AG04450 (cell line): ENCODE results near the gene CCDC152. TPM values are rescaled to one million over a fixed set of nuclear protein-coding genes. Genes with fewer than 3 reads are reported as not detected.

Experiments used
- CTCF ChIA-PET: fragments of 300-600, 350-600 bp; formaldehyde crosslinking; extraction: SDS; loops from one replicate; lab custom pipeline; 2022; ENCODE audit warnings: antibody characterized with exemption, inconsistent platforms; lab: Charles Lee
- POLR2A ChIA-PET: fragments of 350-600 bp; formaldehyde crosslinking; extraction: SDS; loops from one replicate; lab custom pipeline; 2021; ENCODE audit warnings: antibody characterized with exemption, inconsistent platforms; lab: Yijun Ruan, JAX
- DNase-seq: peaks from one replicate; pipeline ENCODE4 v3.0.0-alpha.2; 2011; ENCODE audit warnings: low read depth, low spot score
- H3K27ac ChIP-seq: one replicate; pipeline ENCODE4 v1.5.1; 2012; ENCODE audit warnings: low read depth, low read length, control low read depth
- H3K27me3 ChIP-seq: one replicate; pipeline ENCODE4 v1.6.0; 2012; ENCODE audit warnings: low read length; ENCODE audit not compliant: control insufficient read depth, insufficient read depth
- H3K4me3 ChIP-seq: 2 replicates; pipeline ENCODE4 v1.5.1; 2011; ENCODE audit warnings: mild to moderate bottlenecking, low read depth, low read length, control low read depth
- H3K9me3 ChIP-seq: 2 replicates; pipeline ENCODE4 v1.5.1; 2012; ENCODE audit warnings: low read length; ENCODE audit not compliant: control insufficient read depth, insufficient read depth
- CTCF ChIP-seq: IDR thresholded peaks from 2 replicates; pipeline ENCODE4 v1.5.1; 2011; ENCODE audit warnings: low read depth, low read length, control low read depth, inconsistent platforms
- polyA plus RNA-seq: library from polyadenylated mRNA; depleted of rRNA; stranded (reverse); fragments of >200 nt; gene quantifications from 2 replicates; pipeline ENCODE4 v1.2.3, GENCODE V29; 2011

The CCDC152 gene
- polyA plus RNA-seq, 1 experiment = 2.1 TPM

- DNase-seq = no peak
- Histone ChIP-seq H3K4me3 (no peak overlapping the region), H3K9me3 (no peaks in the 10 kb centered on the region), H3K27me3 (no peaks in the 10 kb centered on the region), H3K27ac (no peak overlapping the region)
- no peak for TF ChIP-seq CTCF
- CTCF ChIA-PET = no interaction called here
- POLR2A ChIA-PET = no interaction called here
Measured at GRCh38 chr5:42749020-42749419, 7.6 kb upstream of the CCDC152 start.

GRCh38 chr5:42750507-42750906 lies 6.1 kb upstream of the CCDC152 start:
- no peak overlapping the region for H3K4me3 ChIP-seq
- H3K27me3 ChIP-seq = no peaks in the 10 kb centered on the region
- CTCF ChIA-PET = interaction anchor here (0.9 to 1.4 kb wide), 2 partner anchors 17 to 693 kb away, joined by 3 to 9 read pairs; no protein-coding TSS in a partner anchor
- no peak for TF ChIP-seq CTCF
- no peak for DNase-seq
- no peak overlapping the region for H3K27ac ChIP-seq
- no peaks in the 10 kb centered on the region for H3K9me3 ChIP-seq
- POLR2A ChIA-PET = no interaction called here

- Histone ChIP-seq H3K27me3 (no peaks in the 10 kb centered on the region), H3K9me3 (no peaks in the 10 kb centered on the region), H3K27ac (no peak overlapping the region), H3K4me3 (no peak overlapping the region)
- ChIA-PET CTCF (interaction anchor here (0.9 to 1.4 kb wide), 2 partner anchors 16 to 694 kb away, joined by 3 to 9 read pairs; no protein-coding TSS in a partner anchor), POLR2A (no interaction called here)
- no peak for DNase-seq
- no peak for TF ChIP-seq CTCF
Measured at GRCh38 chr5:42751044-42751443, 5.6 kb upstream of the CCDC152 start.

- CTCF ChIA-PET = no interaction called here
- no peak overlapping the region for H3K27ac ChIP-seq
- POLR2A ChIA-PET = no interaction called here
Measured at GRCh38 chr5:42753099-42753498, 3.5 kb upstream of the CCDC152 start.

GRCh38 chr5:42759456-42759855 lies 2.8 kb downstream of the CCDC152 start:
- POLR2A ChIA-PET = no interaction called here
- no peaks in the 10 kb centered on the region for H3K27me3 ChIP-seq
- TF ChIP-seq CTCF = no peak
- no peak overlapping the region for H3K27ac ChIP-seq
- CTCF ChIA-PET = interaction anchor here (0.7 to 1.0 kb wide), 2 partner anchors 14 to 725 kb away, joined by 3 read pairs; partner anchors contain the start of gene TMEM267
- no peak overlapping the region for H3K4me3 ChIP-seq
- no peaks in the 10 kb centered on the region for H3K9me3 ChIP-seq
- no peak for DNase-seq

More at GRCh38 chr5:42753099-42753498, 3.5 kb upstream of the CCDC152 start:
- no peaks in the 10 kb centered on the region for H3K9me3 ChIP-seq
- no peaks in the 10 kb centered on the region for H3K27me3 ChIP-seq
- no peak for DNase-seq
- no peak for TF ChIP-seq CTCF
- no peak overlapping the region for H3K4me3 ChIP-seq
